HepG2 (cell line): ENCODE data around the gene ZFAND6. TPM values are rescaled to one million over a fixed set of nuclear protein-coding genes. Genes with fewer than 3 reads are reported as not detected.

ENCODE experiments used
- DMAP1 ChIP-seq: IDR thresholded peaks from 2 replicates; pipeline ENCODE4 v1.6.1; 2016
- EED ChIP-seq: sonication (generic); formaldehyde crosslinking; IDR thresholded peaks from 2 replicates; pipeline ENCODE4 v1.5.0; 2020; ENCODE audit warnings: mild to moderate bottlenecking, missing genetic modification reagents
- HNF1B ChIP-seq: sonication (generic); formaldehyde crosslinking; IDR thresholded peaks from 2 replicates; pipeline ENCODE4 v1.5.1; 2020; ENCODE audit warnings: mild to moderate bottlenecking, moderate library complexity, missing genetic modification reagents
- KLF6 ChIP-seq: IDR thresholded peaks from 2 replicates; pipeline ENCODE4 v1.8.0; 2016; ENCODE audit warnings: missing biosample characterization, missing genetic modification reagents
- NR3C1 ChIP-seq: sonication (generic); formaldehyde crosslinking; IDR thresholded peaks from 2 replicates; pipeline ENCODE4 v1.4.0; 2020; ENCODE audit warnings: missing genetic modification reagents
- PTBP1 ChIP-seq: fragments of 200-400 bp; formaldehyde crosslinking; IDR thresholded peaks from 2 replicates; pipeline ENCODE4 v1.6.1; 2018; ENCODE audit warnings: low read length, low read depth; ENCODE audit not compliant: poor library complexity, severe bottlenecking
- TBL1XR1 ChIP-seq: fragments of 150-350 bp; IDR thresholded peaks from 2 replicates; pipeline ENCODE4 v1.6.1; 2014; ENCODE audit warnings: borderline replicate concordance, low read length; ENCODE audit not compliant: partially characterized antibody
- polyA plus RNA-seq, 8 experiments: library from polyadenylated mRNA; depleted of rRNA in 3 of 8; stranded (reverse) in 7 of 8; unstranded in 1 of 8; fragments of >200 nt; fragmentation: Illumina TruSeq in 4 of 8; extraction: Trizol in 4 of 8; gene quantifications; 2 replicates each; pipeline versions ENCODE4 v1.2.1 to v1.2.3, GENCODE V29; 2011 to 2016; ENCODE audit warnings: low read depth in 4 of 8, missing spikeins in 1 of 8, mixed read lengths in 1 of 8; ENCODE audit not compliant: insufficient read depth in 1 of 8
- total RNA-seq, 5 experiments: library from RNA; depleted of rRNA; stranded (reverse); fragments of >200 nt; fragmentation: Illumina TruSeq; extraction: Trizol; gene quantifications; 2 replicates each; pipeline ENCODE4 v1.2.3, GENCODE V29; 2016; ENCODE audit warnings: low read depth in 1 of 5
- TF ChIP-seq, protein P1 (sequence below), 2 experiments: IDR thresholded peaks; 2 replicates each; pipeline ENCODE4 v1.6.1; 2011 to 2012; ENCODE audit warnings: low read length in 2 of 2, borderline replicate concordance in 1 of 2, low read depth in 1 of 2, mild to moderate bottlenecking in 1 of 2, moderate library complexity in 1 of 2
- TF ChIP-seq, protein P2 (sequence below): sonication (generic); formaldehyde crosslinking; IDR thresholded peaks from 2 replicates; pipeline ENCODE4 v1.4.0; 2020; ENCODE audit warnings: missing genetic modification reagents
- TF ChIP-seq, protein P3 (sequence below), 2 experiments: sonication (generic) in 1 of 2; formaldehyde crosslinking in 1 of 2; IDR thresholded peaks; 2 replicates each; pipeline versions ENCODE4 v1.6.1 to v1.9.0; 2014 to 2022; ENCODE audit warnings: antibody characterized with exemption in 1 of 2, borderline replicate concordance in 1 of 2, inconsistent platforms in 1 of 2, low read depth in 1 of 2, missing genetic modification reagents in 1 of 2

Gene ZFAND6
- total and polyA plus RNA-seq, 2 of the 13 experiments (the other 11 are each of a cell fraction or from before 2014, with no cell fraction given), result 84.2 to 115 TPM

DNA sequence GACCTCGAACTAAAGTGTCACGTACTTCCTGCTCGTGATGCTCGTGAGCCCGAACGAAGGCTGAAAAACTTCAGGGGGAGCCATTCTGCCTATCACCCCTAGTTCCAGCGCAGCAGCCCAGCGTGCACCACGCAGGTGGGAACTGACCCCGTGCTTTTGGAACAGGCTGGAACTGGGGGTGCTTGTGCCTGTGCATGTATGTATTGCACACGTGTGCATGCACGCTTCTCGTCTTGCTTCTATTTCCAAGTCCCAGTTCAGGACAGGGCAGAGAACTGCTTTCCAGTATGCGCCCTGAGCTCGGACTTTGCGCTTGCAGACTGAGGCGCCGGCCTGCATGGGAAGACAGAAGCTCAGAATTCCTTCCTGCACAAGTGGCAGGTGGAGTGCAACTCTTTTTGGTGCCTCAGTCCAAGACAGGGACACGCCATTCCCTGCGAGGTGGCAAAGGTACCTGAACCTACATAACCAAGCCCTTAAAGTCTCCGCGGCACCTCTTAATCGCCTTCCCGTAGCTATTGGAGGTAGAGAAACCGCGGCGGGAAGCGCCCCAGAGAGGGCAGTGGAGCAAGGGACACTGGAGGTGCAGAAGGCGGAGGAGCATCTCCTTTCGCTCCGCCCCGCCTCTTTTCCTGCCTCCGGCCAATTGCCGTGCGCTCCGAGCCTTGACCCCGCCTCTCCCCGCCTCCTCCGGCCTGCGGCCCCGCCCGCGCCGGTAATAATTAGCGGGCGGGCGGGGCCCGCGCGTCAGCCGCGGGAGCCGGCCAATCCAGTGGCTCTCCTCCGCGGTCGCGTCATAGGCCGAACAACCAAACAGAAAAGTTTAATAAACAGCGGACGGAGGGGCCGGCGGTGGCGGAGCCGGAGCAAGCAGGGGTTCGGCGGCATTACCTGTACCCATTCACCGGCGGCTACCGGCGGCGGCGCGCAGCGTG lies at the start of gene ZFAND6 (continued):
- TF ChIP-seq HNF1B (CRISPR knock-in tag) (peak; percentile 70; the same call in 1 of the 2 replicates), KLF6 (0 out of 2 replicates have a peak, but pooled peaks have one; percentile 63), TBL1XR1 (peak; percentile 56), NR3C1 (CRISPR knock-in tag) (no peak), DMAP1 (CRISPR knock-in tag) (peak; percentile 51; the same call in 1 of the 2 replicates), PTBP1 (no peak), EED (no peak)
- TF ChIP-seq, protein P1, sequence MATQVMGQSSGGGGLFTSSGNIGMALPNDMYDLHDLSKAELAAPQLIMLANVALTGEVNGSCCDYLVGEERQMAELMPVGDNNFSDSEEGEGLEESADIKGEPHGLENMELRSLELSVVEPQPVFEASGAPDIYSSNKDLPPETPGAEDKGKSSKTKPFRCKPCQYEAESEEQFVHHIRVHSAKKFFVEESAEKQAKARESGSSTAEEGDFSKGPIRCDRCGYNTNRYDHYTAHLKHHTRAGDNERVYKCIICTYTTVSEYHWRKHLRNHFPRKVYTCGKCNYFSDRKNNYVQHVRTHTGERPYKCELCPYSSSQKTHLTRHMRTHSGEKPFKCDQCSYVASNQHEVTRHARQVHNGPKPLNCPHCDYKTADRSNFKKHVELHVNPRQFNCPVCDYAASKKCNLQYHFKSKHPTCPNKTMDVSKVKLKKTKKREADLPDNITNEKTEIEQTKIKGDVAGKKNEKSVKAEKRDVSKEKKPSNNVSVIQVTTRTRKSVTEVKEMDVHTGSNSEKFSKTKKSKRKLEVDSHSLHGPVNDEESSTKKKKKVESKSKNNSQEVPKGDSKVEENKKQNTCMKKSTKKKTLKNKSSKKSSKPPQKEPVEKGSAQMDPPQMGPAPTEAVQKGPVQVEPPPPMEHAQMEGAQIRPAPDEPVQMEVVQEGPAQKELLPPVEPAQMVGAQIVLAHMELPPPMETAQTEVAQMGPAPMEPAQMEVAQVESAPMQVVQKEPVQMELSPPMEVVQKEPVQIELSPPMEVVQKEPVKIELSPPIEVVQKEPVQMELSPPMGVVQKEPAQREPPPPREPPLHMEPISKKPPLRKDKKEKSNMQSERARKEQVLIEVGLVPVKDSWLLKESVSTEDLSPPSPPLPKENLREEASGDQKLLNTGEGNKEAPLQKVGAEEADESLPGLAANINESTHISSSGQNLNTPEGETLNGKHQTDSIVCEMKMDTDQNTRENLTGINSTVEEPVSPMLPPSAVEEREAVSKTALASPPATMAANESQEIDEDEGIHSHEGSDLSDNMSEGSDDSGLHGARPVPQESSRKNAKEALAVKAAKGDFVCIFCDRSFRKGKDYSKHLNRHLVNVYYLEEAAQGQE (IDR thresholded peaks at IDR 0.05; ENCODE audit: borderline replicate concordance in 1 of 2, low read depth in 1 of 2, low read length in 2 of 2), result peak in 1 of 2 experiments; percentile 42; a peak in 1 of 4 replicates
- TF ChIP-seq, protein P2, sequence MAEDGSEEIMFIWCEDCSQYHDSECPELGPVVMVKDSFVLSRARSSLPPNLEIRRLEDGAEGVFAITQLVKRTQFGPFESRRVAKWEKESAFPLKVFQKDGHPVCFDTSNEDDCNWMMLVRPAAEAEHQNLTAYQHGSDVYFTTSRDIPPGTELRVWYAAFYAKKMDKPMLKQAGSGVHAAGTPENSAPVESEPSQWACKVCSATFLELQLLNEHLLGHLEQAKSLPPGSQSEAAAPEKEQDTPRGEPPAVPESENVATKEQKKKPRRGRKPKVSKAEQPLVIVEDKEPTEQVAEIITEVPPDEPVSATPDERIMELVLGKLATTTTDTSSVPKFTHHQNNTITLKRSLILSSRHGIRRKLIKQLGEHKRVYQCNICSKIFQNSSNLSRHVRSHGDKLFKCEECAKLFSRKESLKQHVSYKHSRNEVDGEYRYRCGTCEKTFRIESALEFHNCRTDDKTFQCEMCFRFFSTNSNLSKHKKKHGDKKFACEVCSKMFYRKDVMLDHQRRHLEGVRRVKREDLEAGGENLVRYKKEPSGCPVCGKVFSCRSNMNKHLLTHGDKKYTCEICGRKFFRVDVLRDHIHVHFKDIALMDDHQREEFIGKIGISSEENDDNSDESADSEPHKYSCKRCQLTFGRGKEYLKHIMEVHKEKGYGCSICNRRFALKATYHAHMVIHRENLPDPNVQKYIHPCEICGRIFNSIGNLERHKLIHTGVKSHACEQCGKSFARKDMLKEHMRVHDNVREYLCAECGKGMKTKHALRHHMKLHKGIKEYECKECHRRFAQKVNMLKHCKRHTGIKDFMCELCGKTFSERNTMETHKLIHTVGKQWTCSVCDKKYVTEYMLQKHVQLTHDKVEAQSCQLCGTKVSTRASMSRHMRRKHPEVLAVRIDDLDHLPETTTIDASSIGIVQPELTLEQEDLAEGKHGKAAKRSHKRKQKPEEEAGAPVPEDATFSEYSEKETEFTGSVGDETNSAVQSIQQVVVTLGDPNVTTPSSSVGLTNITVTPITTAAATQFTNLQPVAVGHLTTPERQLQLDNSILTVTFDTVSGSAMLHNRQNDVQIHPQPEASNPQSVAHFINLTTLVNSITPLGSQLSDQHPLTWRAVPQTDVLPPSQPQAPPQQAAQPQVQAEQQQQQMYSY (CRISPR knock-in tag), result no peak
- TF ChIP-seq, protein P3, sequence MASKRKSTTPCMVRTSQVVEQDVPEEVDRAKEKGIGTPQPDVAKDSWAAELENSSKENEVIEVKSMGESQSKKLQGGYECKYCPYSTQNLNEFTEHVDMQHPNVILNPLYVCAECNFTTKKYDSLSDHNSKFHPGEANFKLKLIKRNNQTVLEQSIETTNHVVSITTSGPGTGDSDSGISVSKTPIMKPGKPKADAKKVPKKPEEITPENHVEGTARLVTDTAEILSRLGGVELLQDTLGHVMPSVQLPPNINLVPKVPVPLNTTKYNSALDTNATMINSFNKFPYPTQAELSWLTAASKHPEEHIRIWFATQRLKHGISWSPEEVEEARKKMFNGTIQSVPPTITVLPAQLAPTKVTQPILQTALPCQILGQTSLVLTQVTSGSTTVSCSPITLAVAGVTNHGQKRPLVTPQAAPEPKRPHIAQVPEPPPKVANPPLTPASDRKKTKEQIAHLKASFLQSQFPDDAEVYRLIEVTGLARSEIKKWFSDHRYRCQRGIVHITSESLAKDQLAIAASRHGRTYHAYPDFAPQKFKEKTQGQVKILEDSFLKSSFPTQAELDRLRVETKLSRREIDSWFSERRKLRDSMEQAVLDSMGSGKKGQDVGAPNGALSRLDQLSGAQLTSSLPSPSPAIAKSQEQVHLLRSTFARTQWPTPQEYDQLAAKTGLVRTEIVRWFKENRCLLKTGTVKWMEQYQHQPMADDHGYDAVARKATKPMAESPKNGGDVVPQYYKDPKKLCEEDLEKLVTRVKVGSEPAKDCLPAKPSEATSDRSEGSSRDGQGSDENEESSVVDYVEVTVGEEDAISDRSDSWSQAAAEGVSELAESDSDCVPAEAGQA (IDR thresholded peaks at IDR 0.05; ENCODE audit: low read depth), result no peak; the same call in 1 of the 2 replicates
- TF ChIP-seq, protein P3 (CRISPR knock-in tag; IDR thresholded peaks at IDR 0.05; ENCODE audit: borderline replicate concordance), result no peak
